GM10248 (cell line): ENCODE results near the gene KLK11.

Experiments
- CTCF ChIA-PET: fragments of 300-600 bp; sonication (Branson Sonifier 250); formaldehyde crosslinking; extraction: SDS; loops from one replicate; lab custom pipeline; 2021; ENCODE audit warnings: antibody characterized with exemption; lab: Yijun Ruan, JAX
- POLR2A ChIA-PET: fragments of 350-650 bp; sonication (Branson Sonifier 250); formaldehyde crosslinking; extraction: SDS; loops from one replicate; lab custom pipeline; 2020; ENCODE audit warnings: antibody characterized with exemption; lab: Yijun Ruan, JAX
- DNase-seq: peaks from one replicate; pipeline ENCODE4 v3.0.0; 2012; ENCODE audit errors: extremely low spot score
- CTCF ChIP-seq: IDR thresholded peaks from 2 replicates; pipeline ENCODE4 v1.5.1; 2012; ENCODE audit warnings: mild to moderate bottlenecking, low read depth; ENCODE audit errors: extremely low read depth, missing control alignments, control extremely low read depth

The KLK11 gene

GRCh38 chr19:51026554-51026831 lies at the start of gene KLK11:
TSS of gene KLK11 (minus strand) at chr19:51026616. CDS start at chr19:51025631, 985 bp downstream.
- no peak for TF ChIP-seq CTCF
- ChIA-PET POLR2A (no interaction called here), CTCF (no interaction called here)
- no peak for DNase-seq

- no peak for TF ChIP-seq CTCF
- ChIA-PET POLR2A (no interaction called here), CTCF (no interaction called here)
- no peak for DNase-seq
Measured at GRCh38 chr19:51075998-51076397, 49.6 kb upstream of the KLK11 start.

- ChIA-PET POLR2A (no interaction called here), CTCF (no interaction called here)
- TF ChIP-seq CTCF: no peak
- DNase-seq: no peak
Measured at GRCh38 chr19:51071095-51071405, 44.6 kb upstream of the KLK11 start.

GRCh38 chr19:51070334-51071094 lies 44.1 kb upstream of the KLK11 start:
- ChIA-PET CTCF (no interaction called here), POLR2A (no interaction called here)
- TF ChIP-seq CTCF: no peak
- DNase-seq: no peak

- no peak for DNase-seq
- CTCF ChIA-PET: no interaction called here
- no peak for TF ChIP-seq CTCF
- POLR2A ChIA-PET: no interaction called here
Measured at GRCh38 chr19:51066393-51067186, 40.2 kb upstream of the KLK11 start.

GRCh38 chr19:51065221-51065960 lies 39.0 kb upstream of the KLK11 start:
- POLR2A ChIA-PET: no interaction called here
- CTCF ChIA-PET: no interaction called here
- DNase-seq: no peak
- TF ChIP-seq CTCF: no peak
